Psoas muscle (tissue), 8 donors: ENCODE results near the gene MBTD1. TPM values are rescaled to one million over a fixed set of nuclear protein-coding genes. Genes with fewer than 3 reads are reported as not detected.

Source experiments
- ATAC-seq, 4 donors: fragments of 200-7000 bp; cut with Tn5 transposase; one replicate each; pipeline ENCODE4 v1.9.1; 2020; ENCODE audit warnings: moderate library complexity in 3 of 4, mild to moderate bottlenecking in 2 of 4
- DNase-seq, 2 donors: peaks; one replicate each; pipeline ENCODE4 v3.0.0-alpha.2; 2020
- H3K27ac ChIP-seq: fragments of 200-600 bp; one replicate; pipeline ENCODE4 v1.8.0; 2022
- H3K27me3 ChIP-seq, 3 donors: fragments of 200-600 bp in 1 of 3; one replicate each; pipeline versions ENCODE4 v1.6.1 to v1.8.0; 2013 to 2022; ENCODE audit warnings: low read length in 2 of 3, mild to moderate bottlenecking in 2 of 3, moderate library complexity in 1 of 3; ENCODE audit not compliant: insufficient read depth in 3 of 3
- H3K36me3 ChIP-seq, 2 donors: fragments of 200-600 bp in 1 of 2; one replicate each; pipeline versions ENCODE4 v1.6.1 to v1.8.0; 2013 to 2022; ENCODE audit warnings: low read depth in 1 of 2, mild to moderate bottlenecking in 1 of 2, moderate library complexity in 1 of 2; ENCODE audit not compliant: insufficient read depth in 1 of 2
- H3K4me1 ChIP-seq: fragments of 200-600 bp; one replicate; pipeline ENCODE4 v1.8.0; 2022
- H3K4me3 ChIP-seq: fragments of 200-600 bp; one replicate; pipeline ENCODE4 v1.8.0; 2022; ENCODE audit warnings: mild to moderate bottlenecking
- H3K9me3 ChIP-seq: fragments of 200-600 bp; one replicate; pipeline ENCODE4 v1.8.0; 2022
- CTCF ChIP-seq: fragments of 200-600 bp; IDR thresholded peaks from one replicate; pipeline ENCODE4 v1.8.0; 2022; ENCODE audit warnings: antibody characterized with exemption
- WGBS, 3 donors: extraction: QIAGEN DNeasy Blood & Tissue Kit; methylation state at CpG; one replicate each; pipeline versions ENCODE4 v1.1.6 to v1.1.7; 2013; 5-methylcytosine and 5-hydroxymethylcytosine counted together
- intact Hi-C, 2 donors: fragments of 100-400 bp; cut with DNase I; formaldehyde crosslinking; loops; one replicate each; pipeline versions ENCODE4 v1.11.0 to v1.14.2; 2022
- polyA plus RNA-seq, 3 donors: library from polyadenylated mRNA; stranded (reverse); fragments of 200-250 nt; gene quantifications; one replicate each; pipeline ENCODE4 v1.2.3, GENCODE V29; 2013
- total RNA-seq, 4 donors: library from RNA; stranded (reverse); fragmentation: NEBNext Ultra II Directional in 2 of 4; extraction: Animal tissue kit (Norgen Biotek cat#: 25700) in 2 of 4; gene quantifications; one replicate each; pipeline versions ENCODE4 v1.2.1 to v1.2.4, GENCODE V29; 2021 to 2023
- donor health status: healthy with polysubstance abuse.
- donor health status: DM: no; HTN: no; CAD: no; lungs with moderate emphysema.
- donor health status: Bipolar disorder and iron deficiency.
- donor health status: healthy.
- donor health status: DM: yes; HTN: yes; CAD: no.
- donor health status: DM: no; HTN: no; CAD: no.
- donor health status: DM: no; HTN: no; CAD: no.
- donor health status: DM: yes; HTN: yes; CAD: no.

The MBTD1 gene
- total and polyA plus RNA-seq, 7 donors, result 2.7 to 7.2 (median 5.7) TPM

GRCh38 chr17:51135956-51136355 lies 123.9 kb downstream of the MBTD1 start:
- no peaks in the 10 kb centered on the region for H3K27me3 ChIP-seq
- ATAC-seq, result no peak
- TF ChIP-seq CTCF, result no peak
- H3K9me3 ChIP-seq, result no peaks in the 10 kb centered on the region
- intact Hi-C loops, result no loop called here
- H3K4me1 ChIP-seq, result peaks cover 14% of the 10 kb centered on the region
- 61 to 75% (median 66%) methylated on average over 3 of the region's 3 CpGs for WGBS, 3 donors
- H3K27ac ChIP-seq, result no peak overlapping the region
- DNase-seq, result no peak
- H3K36me3 ChIP-seq, result no peaks in the 10 kb centered on the region
- H3K4me3 ChIP-seq, result no peak overlapping the region

GRCh38 chr17:51133365-51133764 lies 126.5 kb downstream of the MBTD1 start:
- no peaks in the 10 kb centered on the region for H3K9me3 ChIP-seq
- H3K27ac ChIP-seq, result peak overlapping the region; percentile 79
- DNase-seq, result no peak
- peak; percentile 23 to 45 (median 34) for ATAC-seq
- no peaks in the 10 kb centered on the region for H3K27me3 ChIP-seq
- intact Hi-C loops, result no loop called here
- WGBS, 3 donors, result 53 to 73% (median 61%) methylated on average over 2 of the region's 2 CpGs
- TF ChIP-seq CTCF, result no peak
- no peaks in the 10 kb centered on the region for H3K36me3 ChIP-seq
- no peak overlapping the region for H3K4me3 ChIP-seq
- H3K4me1 ChIP-seq, result peaks cover 14% of the 10 kb centered on the region

- Histone ChIP-seq H3K4me3 (no peak overlapping the region), H3K9me3 (no peaks in the 10 kb centered on the region)
Observed at GRCh38 chr17:51132964-51133319, 126.9 kb downstream of the MBTD1 start.

GRCh38 chr17:51128076-51128475 lies 131.8 kb downstream of the MBTD1 start:
- DNase-seq (no peak), ATAC-seq (no peak)
- no peak overlapping the region for H3K27ac ChIP-seq
- 55 to 70% (median 63%) methylated on average over 3 of the region's 3 CpGs for WGBS, 3 donors
- intact Hi-C loops, result no loop called here
- no peak for TF ChIP-seq CTCF
- H3K4me1 ChIP-seq, result peaks cover 6% of the 10 kb centered on the region
- no peak overlapping the region for H3K4me3 ChIP-seq
- no peaks in the 10 kb centered on the region for H3K36me3 ChIP-seq
- no peaks in the 10 kb centered on the region for H3K27me3 ChIP-seq
- H3K9me3 ChIP-seq, result no peaks in the 10 kb centered on the region

More at GRCh38 chr17:51132964-51133319, 126.9 kb downstream of the MBTD1 start:
- no peak for TF ChIP-seq CTCF
- Histone ChIP-seq H3K36me3 (no peaks in the 10 kb centered on the region), H3K27me3 (no peaks in the 10 kb centered on the region), H3K27ac (peak overlapping the region; percentile 79), H3K4me1 (peaks cover 14% of the 10 kb centered on the region)
- DNase-seq (no peak), ATAC-seq (peak; percentile 84 to 96 (median 94))
- intact Hi-C loops, result no loop called here

Other genes starting within 250 kb of the MBTD1 start
- gene SPAG9, start 139.2 kb downstream of the MBTD1 start, total RNA-seq, result 100 to 1,000 TPM in 3 of 4 donors, 10 to 100 TPM in 1; 82.1 to 133 (median 121) TPM
- 10 to 100 TPM; 34.8 to 92.1 (median 54.1) TPM for gene SPAG9, start 139.2 kb downstream of the MBTD1 start, polyA plus RNA-seq
- 10 to 100 TPM; 29.3 to 75.0 (median 50.9) TPM for gene NME1, start 106.5 kb downstream of the MBTD1 start, total RNA-seq
- 100 to 1,000 TPM in 1 of 3 donors, 10 to 100 TPM in 2; 55.8 to 328 (median 71.1) TPM for gene NME1, start 106.5 kb downstream of the MBTD1 start, polyA plus RNA-seq
- 100 to 1,000 TPM; 334 to 550 (median 422) TPM for gene NME2, start 93.6 kb downstream of the MBTD1 start, total RNA-seq
- gene NME2, start 93.6 kb downstream of the MBTD1 start, polyA plus RNA-seq, result 1,000 to 10,000 TPM in 1 of 3 donors, 100 to 1,000 TPM in 2; 607 to 1,336 (median 718) TPM
- 10 to 100 TPM; 13.1 to 24.6 (median 20.2) TPM for gene UTP18, start 497 bp upstream of the MBTD1 start, total RNA-seq
- gene UTP18, start 497 bp upstream of the MBTD1 start, polyA plus RNA-seq, result 10 to 100 TPM; 22.3 to 32.5 (median 27.1) TPM